Tibial nerve (tissue), 4 donors: Measurements from ENCODE around the gene TMEM169. TPM values are rescaled to one million over a fixed set of nuclear protein-coding genes. Genes with fewer than 3 reads are reported as not detected.
"Not testable (repeated sequence)": the region's sequence is repeated elsewhere in the genome, so short reads cannot be mapped to it uniquely, and the experiment has no call there.

ENCODE experiments used
- DNase-seq, 2 donors: peaks; one replicate each; pipeline ENCODE4 v3.0.0-alpha.2; 2019; ENCODE audit warnings: low spot score in 2 of 2
- H3K27ac ChIP-seq, 4 donors: fragments of 200-600 bp; sonication (generic) in 3 of 4; one replicate each; pipeline ENCODE4 v1.5.1; 2017 to 2019; ENCODE audit warnings: mild to moderate bottlenecking in 1 of 4
- H3K27me3 ChIP-seq, 2 donors: fragments of 200-600 bp; sonication (generic) in 1 of 2; one replicate each; pipeline versions ENCODE4 v1.5.1 to v1.6.0; 2017 to 2019
- H3K36me3 ChIP-seq, 3 donors: fragments of 200-600 bp; sonication (generic); one replicate each; pipeline ENCODE4 v1.5.1; 2018 to 2019
- H3K4me1 ChIP-seq, 4 donors: fragments of 200-600 bp; sonication (generic) in 3 of 4; one replicate each; pipeline ENCODE4 v1.5.1; 2017 to 2019
- H3K4me3 ChIP-seq, 4 donors: fragments of 200-600 bp; sonication (generic) in 3 of 4; one replicate each; pipeline ENCODE4 v1.5.1; 2017 to 2019; ENCODE audit warnings: mild to moderate bottlenecking in 1 of 4, moderate library complexity in 1 of 4
- H3K9me3 ChIP-seq, 4 donors: fragments of 200-600 bp; sonication (generic) in 3 of 4; one replicate each; pipeline ENCODE4 v1.5.1; 2017 to 2019
- EP300 ChIP-seq, 2 donors: sonication (generic); formaldehyde crosslinking; IDR thresholded peaks; one replicate each; pipeline ENCODE4 v1.6.1; 2017; ENCODE audit warnings: antibody characterized with exemption in 2 of 2, mild to moderate bottlenecking in 1 of 2
- POLR2A ChIP-seq, 2 donors: fragments of 450-650 bp; IDR thresholded peaks; one replicate each; pipeline ENCODE4 v1.6.1; 2017; ENCODE audit warnings: antibody characterized with exemption in 2 of 2, mild to moderate bottlenecking in 2 of 2, moderate library complexity in 2 of 2
- WGBS, 2 donors: methylation state at CpG; one replicate each; pipeline ENCODE4 v1.1.5; 2018; 5-methylcytosine and 5-hydroxymethylcytosine counted together
- total RNA-seq, 4 donors: library from RNA; depleted of rRNA; stranded (reverse); fragments of >200 nt; gene quantifications; one replicate each; pipeline ENCODE4 v1.1.0, GENCODE V29; 2016
- TF ChIP-seq, protein P1 (sequence below), 5 experiments: fragments of 200-600 bp in 3 of 5; fragments of 450-650 bp in 2 of 5; sonication (generic) in 3 of 5; IDR thresholded peaks; one replicate each; pipeline ENCODE4 v1.5.1; 2016 to 2019; ENCODE audit warnings: antibody characterized with exemption in 5 of 5, mild to moderate bottlenecking in 3 of 5, moderate library complexity in 2 of 5

The TMEM169 gene
- total RNA-seq, 4 donors from 2014 or later = 0.59 to 2.8 (median 1.7) TPM

DNA sequence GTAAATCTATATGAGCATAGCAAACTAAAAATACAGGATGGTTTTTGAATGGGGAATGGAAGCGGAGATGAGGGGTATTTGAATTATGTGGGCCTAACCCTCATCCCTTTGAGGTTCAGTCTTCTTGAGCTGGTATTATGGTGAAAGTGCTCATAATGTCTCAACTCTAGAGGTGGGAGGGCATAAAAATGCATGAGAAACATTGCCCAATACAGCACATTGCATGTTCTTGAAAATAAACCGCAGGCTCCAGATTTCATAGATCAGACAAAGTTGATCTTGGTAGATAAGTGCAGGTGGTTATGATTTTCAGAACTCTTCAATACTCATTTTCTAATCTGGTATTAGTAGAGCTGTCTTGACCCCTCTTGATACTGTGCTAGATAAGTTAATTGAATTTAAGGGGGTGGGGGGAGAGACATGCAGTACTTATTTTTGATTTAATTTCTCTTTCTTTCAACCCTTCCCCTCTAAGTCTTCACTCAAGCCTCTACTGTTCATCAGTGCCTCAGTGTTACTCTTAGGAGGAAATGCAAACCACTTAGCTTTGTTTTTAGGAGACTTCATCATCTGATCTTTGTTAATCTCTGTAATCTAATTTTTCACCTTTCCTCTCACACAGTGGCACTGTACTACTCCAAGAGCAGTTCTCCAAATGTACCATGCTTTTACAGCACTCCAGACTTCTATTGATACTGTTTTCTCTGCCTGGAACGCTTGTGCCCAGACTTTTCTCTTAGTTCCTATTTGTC lies 49.6 kb downstream of the TMEM169 start:
- TF ChIP-seq POLR2A (IDR thresholded peaks at IDR 0.05) = no peak
- TF ChIP-seq, protein P1, sequence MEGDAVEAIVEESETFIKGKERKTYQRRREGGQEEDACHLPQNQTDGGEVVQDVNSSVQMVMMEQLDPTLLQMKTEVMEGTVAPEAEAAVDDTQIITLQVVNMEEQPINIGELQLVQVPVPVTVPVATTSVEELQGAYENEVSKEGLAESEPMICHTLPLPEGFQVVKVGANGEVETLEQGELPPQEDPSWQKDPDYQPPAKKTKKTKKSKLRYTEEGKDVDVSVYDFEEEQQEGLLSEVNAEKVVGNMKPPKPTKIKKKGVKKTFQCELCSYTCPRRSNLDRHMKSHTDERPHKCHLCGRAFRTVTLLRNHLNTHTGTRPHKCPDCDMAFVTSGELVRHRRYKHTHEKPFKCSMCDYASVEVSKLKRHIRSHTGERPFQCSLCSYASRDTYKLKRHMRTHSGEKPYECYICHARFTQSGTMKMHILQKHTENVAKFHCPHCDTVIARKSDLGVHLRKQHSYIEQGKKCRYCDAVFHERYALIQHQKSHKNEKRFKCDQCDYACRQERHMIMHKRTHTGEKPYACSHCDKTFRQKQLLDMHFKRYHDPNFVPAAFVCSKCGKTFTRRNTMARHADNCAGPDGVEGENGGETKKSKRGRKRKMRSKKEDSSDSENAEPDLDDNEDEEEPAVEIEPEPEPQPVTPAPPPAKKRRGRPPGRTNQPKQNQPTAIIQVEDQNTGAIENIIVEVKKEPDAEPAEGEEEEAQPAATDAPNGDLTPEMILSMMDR (IDR thresholded peaks at IDR 0.05) = no peak
- no peak for TF ChIP-seq EP300 (IDR thresholded peaks at IDR 0.05)
- Histone ChIP-seq H3K36me3 (peaks cover 0 to 97% (median 15%) of the 10 kb centered on the region in 3 donors), H3K9me3 (no peaks in the 10 kb centered on the region), H3K4me1 (peaks cover 0 to 31% (median 2%) of the 10 kb centered on the region in 4 donors), H3K27ac (no peak overlapping the region), H3K4me3 (no peak overlapping the region), H3K27me3 (no peaks in the 10 kb centered on the region)
- DNase-seq = no peak
- WGBS, 2 donors = 93 to 95% methylated on average over 3 of the region's 3 CpGs

DNA sequence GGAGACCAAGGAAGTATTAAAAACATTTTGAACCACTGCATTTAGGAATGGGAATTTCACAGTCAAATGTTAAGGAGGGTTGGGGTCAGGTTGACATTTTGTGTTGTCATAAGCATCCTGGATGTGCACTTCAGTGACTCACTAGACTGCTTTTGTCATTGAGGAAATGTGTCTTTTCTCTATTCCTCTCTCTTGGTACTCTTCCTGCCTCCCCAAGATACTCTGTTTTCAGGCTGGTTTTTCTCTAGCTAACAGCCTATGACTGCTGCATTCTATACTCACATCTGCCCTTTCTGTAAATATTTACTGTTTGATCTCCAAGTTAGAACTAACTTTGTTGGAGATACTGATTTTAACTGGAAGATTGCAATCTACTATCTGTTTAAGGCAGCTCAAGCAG lies 50.9 kb downstream of the TMEM169 start:
- Histone ChIP-seq H3K4me3 (no peak overlapping the region), H3K36me3 (peaks cover 0 to 96% (median 15%) of the 10 kb centered on the region in 3 donors), H3K4me1 (peaks cover 0 to 23% (median 2%) of the 10 kb centered on the region in 4 donors), H3K27ac (no peak overlapping the region), H3K27me3 (no peaks in the 10 kb centered on the region), H3K9me3 (no peaks in the 10 kb centered on the region)
- TF ChIP-seq EP300 (IDR thresholded peaks at IDR 0.05) (no peak), POLR2A (IDR thresholded peaks at IDR 0.05) (no peak)
- TF ChIP-seq, protein P1 (IDR thresholded peaks at IDR 0.05) = no peak
- no peak for DNase-seq

DNA sequence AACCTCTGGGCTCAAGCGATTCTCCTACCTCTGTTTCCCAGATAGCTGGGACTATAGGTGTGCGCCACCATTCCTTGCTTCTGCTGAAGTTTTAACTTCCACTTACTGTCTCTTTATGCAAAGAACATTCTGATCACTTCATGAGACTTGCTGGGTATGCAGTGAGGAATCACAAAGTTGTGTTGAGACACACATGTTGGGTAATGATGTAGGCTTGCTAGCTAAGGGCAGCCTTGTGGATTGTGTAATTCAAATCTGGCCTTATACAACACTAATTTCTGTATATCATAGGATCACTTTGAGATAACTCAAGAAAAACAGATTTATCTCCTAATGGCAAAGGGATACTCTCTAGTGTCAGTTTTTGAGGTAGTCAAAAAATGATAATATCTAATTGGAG lies 51.7 kb downstream of the TMEM169 start:
- DNase-seq = no peak
- Histone ChIP-seq H3K27me3 (no peaks in the 10 kb centered on the region), H3K27ac (no peak overlapping the region), H3K4me3 (no peak overlapping the region), H3K9me3 (no peaks in the 10 kb centered on the region), H3K4me1 (peaks cover 0 to 16% (median 2%) of the 10 kb centered on the region in 4 donors), H3K36me3 (peaks cover 0 to 96% (median 22%) of the 10 kb centered on the region in 3 donors)
- 97 to 100% methylated on average over 2 of the region's 2 CpGs for WGBS, 2 donors
- TF ChIP-seq POLR2A (IDR thresholded peaks at IDR 0.05) = no peak
- no peak for TF ChIP-seq EP300 (IDR thresholded peaks at IDR 0.05)
- TF ChIP-seq, protein P1 (IDR thresholded peaks at IDR 0.05) = no peak

DNA sequence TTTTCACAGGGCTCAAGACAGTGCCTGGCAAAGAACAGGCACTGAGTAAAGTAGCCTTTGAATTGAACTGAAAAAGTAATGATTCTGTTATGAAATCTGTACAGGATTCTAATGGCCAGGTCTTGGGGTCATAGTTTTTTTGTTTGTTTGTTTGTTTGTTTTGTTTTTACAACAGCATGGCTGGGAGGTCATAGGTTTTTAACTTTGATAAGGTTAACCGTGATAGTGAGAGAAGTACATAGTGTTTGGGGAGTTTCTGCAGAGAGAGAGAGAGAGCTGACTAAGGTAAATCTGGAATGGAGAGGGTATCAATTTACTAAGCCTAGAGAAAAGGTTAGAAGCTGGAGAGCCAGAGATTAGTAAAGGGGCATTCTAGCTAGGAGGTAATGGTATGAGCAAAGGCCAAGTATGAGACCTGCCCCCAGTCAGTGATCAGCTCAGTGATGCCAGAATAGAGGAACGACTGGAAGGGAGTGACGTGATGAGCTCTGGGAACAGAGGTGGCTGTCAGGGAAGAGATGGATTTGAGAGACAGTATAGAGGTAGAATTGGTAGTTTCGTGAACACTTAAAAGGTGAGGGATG lies 53.3 kb downstream of the TMEM169 start:
- Histone ChIP-seq H3K4me3 (no peak overlapping the region), H3K27me3 (no peaks in the 10 kb centered on the region), H3K4me1 (no peaks in the 10 kb centered on the region), H3K27ac (no peak overlapping the region), H3K9me3 (no peaks in the 10 kb centered on the region), H3K36me3 (peaks cover 0 to 97% (median 27%) of the 10 kb centered on the region in 3 donors)
- 90 to 92% methylated on average over 4 of the region's 4 CpGs for WGBS, 2 donors
- TF ChIP-seq EP300 (IDR thresholded peaks at IDR 0.05) = no peak
- TF ChIP-seq POLR2A (IDR thresholded peaks at IDR 0.05) = no peak
- TF ChIP-seq, protein P1 (IDR thresholded peaks at IDR 0.05) = no peak
- no peak for DNase-seq

DNA sequence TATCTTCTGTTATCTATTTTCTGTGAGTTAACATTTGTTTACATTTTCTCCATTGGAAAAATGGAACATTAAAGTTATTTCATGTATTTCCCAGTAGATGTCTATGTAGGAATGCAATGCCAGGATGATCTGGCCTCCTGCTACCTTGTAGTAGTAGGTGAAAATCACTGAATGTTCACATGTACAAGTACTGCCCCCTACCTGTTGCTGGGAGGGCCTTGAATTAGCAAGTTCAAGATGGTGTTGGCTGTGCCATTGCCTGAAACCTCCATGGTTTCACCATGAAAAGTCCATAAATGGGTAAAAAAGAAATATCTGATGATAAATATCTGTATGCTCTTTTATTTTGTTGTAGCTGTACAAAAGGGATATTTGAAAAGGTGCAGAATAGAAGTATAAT lies 58.2 kb downstream of the TMEM169 start:
- TF ChIP-seq, protein P1 (IDR thresholded peaks at IDR 0.05) = peak in 1 of 5 experiments; percentile 14
- TF ChIP-seq EP300 (IDR thresholded peaks at IDR 0.05) (no peak), POLR2A (IDR thresholded peaks at IDR 0.05) (no peak)
- peaks cover 0 to 99% (median 38%) of the 10 kb centered on the region in 3 donors for H3K36me3 ChIP-seq
- no peak for DNase-seq

DNA sequence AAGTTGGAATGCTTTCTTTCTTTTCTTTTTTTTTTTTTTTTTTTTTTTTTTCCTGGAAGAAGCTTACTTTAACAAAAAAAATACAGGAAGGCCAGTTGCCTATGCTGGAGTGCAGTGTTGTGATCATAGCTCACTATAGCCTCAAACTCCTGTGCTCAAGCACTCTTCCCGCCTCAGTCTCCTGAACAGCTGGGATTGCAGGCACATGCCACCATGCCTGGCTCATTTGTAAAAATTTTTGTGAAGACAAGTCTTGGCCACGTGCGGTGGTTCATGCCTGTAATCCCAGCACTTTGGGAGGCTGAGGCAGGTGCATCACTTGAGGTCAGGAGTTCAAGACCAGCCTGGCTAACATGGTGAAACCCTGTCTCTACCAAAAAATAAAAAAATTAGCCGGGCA lies 59.8 kb downstream of the TMEM169 start:
- H3K4me3 ChIP-seq, DNase-seq, H3K4me1 ChIP-seq, H3K27me3 ChIP-seq, H3K27ac ChIP-seq, H3K9me3 ChIP-seq: not testable (repeated sequence)
- H3K36me3 ChIP-seq = peaks cover 0 to 99% (median 32%) of the 10 kb centered on the region in 3 donors
- WGBS, 2 donors = 93 to 97% methylated on average over 4 of the region's 4 CpGs

More for the DNA sequence above, 58.2 kb downstream of the TMEM169 start:
- Histone ChIP-seq H3K4me1 (no peaks in the 10 kb centered on the region), H3K4me3 (no peak overlapping the region), H3K27me3 (no peaks in the 10 kb centered on the region), H3K9me3 (no peaks in the 10 kb centered on the region), H3K27ac (no peak overlapping the region)
